HCT116 (cell line): ENCODE data around the gene PLB1. TPM values are rescaled to one million over a fixed set of nuclear protein-coding genes. Genes with fewer than 3 reads are reported as not detected.

ENCODE experiments used
- ATAC-seq: fragments of 200-7000 bp; cut with Tn5 transposase; 2 replicates; pipeline ENCODE4 v1.9.1; 2020; ENCODE audit warnings: mild to moderate bottlenecking, moderate library complexity
- BruUV-seq: library from RNA; stranded (reverse); fragments of 400-500 nt; replicated peaks from 2 replicates; lab custom pipeline; 2021; lab: Mats Ljungman, UMichigan
- CTCF ChIA-PET: fragments of 300-600 bp; sonication (Branson Sonifier 250); formaldehyde crosslinking; loops from one replicate; lab custom pipeline; 2021; ENCODE audit warnings: antibody characterized with exemption; lab: Charles Lee
- POLR2A ChIA-PET: fragments of 300-600, 350-600 bp; sonication (Branson Sonifier 250); formaldehyde crosslinking; loops from one replicate; lab custom pipeline; 2021; ENCODE audit warnings: antibody characterized with exemption; lab: Charles Lee
- RAD21 ChIA-PET, 2 experiments: fragments of 300-600 bp; sonication (Branson Sonifier 250); formaldehyde crosslinking; loops; one replicate each; lab custom pipeline; 2023; ENCODE audit warnings: low total read pairs in 2 of 2; ENCODE audit not compliant: uncharacterized antibody in 2 of 2, unreplicated experiment in 2 of 2, low non-redundant PET in 1 of 2; lab: Charles Lee
- DNase-seq: peaks from one replicate; pipeline ENCODE4 v3.0.0-alpha.2; 2010; ENCODE audit warnings: low read depth, low spot score
- H2AFZ ChIP-seq: fragments of 200-600 bp; shearing (Covaris generic), sonication (generic); 2 replicates; pipeline ENCODE4 v1.6.1; 2017; ENCODE audit warnings: low read depth, mixed run types, mixed read lengths, antibody characterized with exemption, low read length; ENCODE audit not compliant: poor library complexity, severe bottlenecking
- H3K27ac ChIP-seq: 2 replicates; pipeline ENCODE4 v1.5.1; 2012; ENCODE audit warnings: low read depth, low read length
- H3K27me3 ChIP-seq: fragments of 200-600 bp; sonication (generic); 2 replicates; pipeline ENCODE4 v1.6.1; 2016; ENCODE audit warnings: mixed run types, low read length, mixed read lengths; ENCODE audit not compliant: insufficient read depth
- H3K36me3 ChIP-seq, 2 experiments: fragments of 200-500 bp in 1 of 2; fragments of 200-600 bp in 1 of 2; sonication (Bioruptor generic) in 1 of 2; sonication (generic) in 1 of 2; 2 replicates each; pipeline versions ENCODE4 v1.5.1 to v1.6.1; 2014 to 2016; ENCODE audit warnings: low read length in 2 of 2, inconsistent platforms in 1 of 2, mixed read lengths in 1 of 2, mixed run types in 1 of 2; ENCODE audit not compliant: insufficient read depth in 2 of 2, control insufficient read depth in 1 of 2
- H3K4me1 ChIP-seq, 2 experiments: fragments of 200-600 bp in 1 of 2; sonication (generic) in 1 of 2; 2 replicates each; pipeline versions ENCODE4 v1.5.1 to v1.6.1; 2012 to 2017; ENCODE audit warnings: low read length in 2 of 2, inconsistent platforms in 1 of 2, mild to moderate bottlenecking in 1 of 2, mixed read lengths in 1 of 2, mixed run types in 1 of 2, moderate library complexity in 1 of 2; ENCODE audit not compliant: insufficient read depth in 2 of 2, control insufficient read depth in 1 of 2
- H3K4me2 ChIP-seq: fragments of 200-600 bp; sonication (generic); 2 replicates; pipeline ENCODE4 v1.6.1; 2017; ENCODE audit warnings: mixed run types, low read length, mixed read lengths
- H3K4me3 ChIP-seq, 2 experiments: fragments of 200-600 bp in 1 of 2; sonication (generic) in 1 of 2; replicated peaks in 1 of 2; 2 replicates each; pipeline ENCODE4 v1.5.1; 2011 to 2016; ENCODE audit warnings: low read length in 2 of 2, control low read depth in 1 of 2, low read depth in 1 of 2, mild to moderate bottlenecking in 1 of 2, mixed read lengths in 1 of 2, mixed run types in 1 of 2
- H3K79me2 ChIP-seq: fragments of 200-600 bp; sonication (generic); 2 replicates; pipeline ENCODE4 v1.6.1; 2017; ENCODE audit warnings: mild to moderate bottlenecking, mixed run types, low read length, moderate library complexity, mixed read lengths; ENCODE audit not compliant: insufficient read depth
- H3K9ac ChIP-seq: fragments of 200-600 bp; sonication (generic); 2 replicates; pipeline ENCODE4 v1.6.1; 2016; ENCODE audit warnings: low read length, mixed read lengths
- H3K9me2 ChIP-seq: fragments of 200-600 bp; sonication (generic), shearing (Covaris generic); 2 replicates; pipeline ENCODE4 v1.6.1; 2017; ENCODE audit warnings: mixed run types, mild to moderate bottlenecking, moderate library complexity; ENCODE audit not compliant: insufficient read depth
- H3K9me3 ChIP-seq, 2 experiments: fragments of 200-500 bp in 1 of 2; fragments of 200-600 bp in 1 of 2; sonication (Bioruptor generic) in 1 of 2; sonication (generic) in 1 of 2; 2 replicates each; pipeline ENCODE4 v1.6.1; 2014 to 2017; ENCODE audit warnings: low read length in 2 of 2, mixed read lengths in 2 of 2, inconsistent platforms in 1 of 2, low read depth in 1 of 2, mild to moderate bottlenecking in 1 of 2, mixed run types in 1 of 2, moderate library complexity in 1 of 2; ENCODE audit not compliant: control insufficient read depth in 1 of 2, insufficient read depth in 1 of 2
- H4K20me1 ChIP-seq: fragments of 200-600 bp; sonication (generic), shearing (Covaris generic); 2 replicates; pipeline ENCODE4 v1.6.1; 2017; ENCODE audit warnings: mixed run types, mild to moderate bottlenecking, moderate library complexity; ENCODE audit not compliant: insufficient read depth
- EGR1 ChIP-seq: IDR thresholded peaks from 2 replicates; pipeline ENCODE4 v1.6.1; 2012; ENCODE audit warnings: low read depth
- ELF1 ChIP-seq: IDR thresholded peaks from 2 replicates; pipeline ENCODE4 v1.6.1; 2012; ENCODE audit warnings: low read depth, borderline replicate concordance
- EZH2 ChIP-seq: fragments of 200-600 bp; sonication (generic); IDR thresholded peaks from 2 replicates; pipeline ENCODE4 v1.6.1; 2017; ENCODE audit warnings: antibody characterized with exemption, mixed run types
- FOSL1 ChIP-seq: IDR thresholded peaks from 2 replicates; pipeline ENCODE4 v1.6.1; 2012; ENCODE audit warnings: low read depth
- JUND ChIP-seq: IDR thresholded peaks from 2 replicates; pipeline ENCODE4 v1.6.1; 2012
- RAD21 ChIP-seq: IDR thresholded peaks from 2 replicates; pipeline ENCODE4 v1.6.1; 2012; ENCODE audit warnings: low read depth, mild to moderate bottlenecking
- SP1 ChIP-seq: IDR thresholded peaks from 2 replicates; pipeline ENCODE4 v1.6.1; 2012; ENCODE audit warnings: low read depth
- TCF7L2 ChIP-seq: IDR thresholded peaks from 2 replicates; pipeline ENCODE4 v1.7.0; 2011; ENCODE audit warnings: borderline replicate concordance, inconsistent platforms; ENCODE audit not compliant: insufficient read depth, insufficient read length; ENCODE audit errors: extremely low read depth
- YY1 ChIP-seq: IDR thresholded peaks from 2 replicates; pipeline ENCODE4 v1.6.1; 2011; ENCODE audit warnings: low read length, low read depth, moderate library complexity, mild to moderate bottlenecking; ENCODE audit not compliant: insufficient replicate concordance; ENCODE audit errors: extremely low read depth
- ZFX ChIP-seq: fragments of 450-650 bp; IDR thresholded peaks from 2 replicates; pipeline ENCODE4 v1.6.1; 2017
- intact Hi-C: fragments of 100-400 bp; cut with micrococcal nuclease; formaldehyde crosslinking; loops from 2 replicates; pipeline ENCODE4 v1.10.0; 2022
- total RNA-seq: library from RNA; stranded (reverse); gene quantifications from one replicate; pipeline ENCODE4 v1.2.1, GENCODE V29; 2021; ENCODE audit not compliant: unreplicated experiment
- TF ChIP-seq, protein P1 (sequence below): IDR thresholded peaks from 2 replicates; pipeline ENCODE4 v1.6.1; 2012

The PLB1 gene
- total RNA-seq, 1 experiment from 2014 or later, result 0.49 TPM

- CTCF ChIA-PET, result no interaction called here
- no TSS peak for BruUV-seq
- POLR2A ChIA-PET, result no interaction called here
- intact Hi-C loops, result no loop called here
- H3K36me3 ChIP-seq, result no peaks in the 10 kb centered on the region
- no peaks in the 10 kb centered on the region for H3K79me2 ChIP-seq
- no peak overlapping the region for H2AFZ ChIP-seq
- H3K4me1 ChIP-seq, result no peaks in the 10 kb centered on the region
- no peaks in the 10 kb centered on the region for H4K20me1 ChIP-seq
- H3K4me2 ChIP-seq, result no peak overlapping the region
- H3K9ac ChIP-seq, result no peak overlapping the region
- no peak for TF ChIP-seq RAD21
- ATAC-seq (no peak), DNase-seq (no peak)
- H3K4me3 ChIP-seq, result no peak overlapping the region
- RAD21 ChIA-PET, result no interaction called here
- H3K27me3 ChIP-seq, result no peaks in the 10 kb centered on the region
- no peaks in the 10 kb centered on the region for H3K9me3 ChIP-seq
- H3K27ac ChIP-seq, result no peak overlapping the region
- H3K9me2 ChIP-seq, result no peaks in the 10 kb centered on the region
These were observed 175.0 kb downstream of the PLB1 start for GRCh38 chr2:28670856-28671255.

GRCh38 chr2:28673338-28673737, 177.5 kb downstream of the PLB1 start:
- H3K4me2 ChIP-seq, result no peak overlapping the region
- H2AFZ ChIP-seq, result no peak overlapping the region
- no peak for ATAC-seq
- no peaks in the 10 kb centered on the region for H3K36me3 ChIP-seq
- H3K79me2 ChIP-seq, result no peaks in the 10 kb centered on the region
- H3K27ac ChIP-seq, result no peak overlapping the region
- no peaks in the 10 kb centered on the region for H3K27me3 ChIP-seq
- no peak overlapping the region for H3K4me3 ChIP-seq
- no peak for TF ChIP-seq ZFX
- no peak for TF ChIP-seq SP1
- no peak for TF ChIP-seq FOSL1
- no peak for TF ChIP-seq RAD21
- no peak for TF ChIP-seq TCF7L2
- no peak for TF ChIP-seq YY1
- TF ChIP-seq EZH2, result no peak
- no peak for TF ChIP-seq JUND
- TF ChIP-seq ELF1, result no peak
- TF ChIP-seq, protein P1, sequence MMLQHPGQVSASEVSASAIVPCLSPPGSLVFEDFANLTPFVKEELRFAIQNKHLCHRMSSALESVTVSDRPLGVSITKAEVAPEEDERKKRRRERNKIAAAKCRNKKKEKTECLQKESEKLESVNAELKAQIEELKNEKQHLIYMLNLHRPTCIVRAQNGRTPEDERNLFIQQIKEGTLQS, result no peak
- no peak for TF ChIP-seq EGR1
- no peak overlapping the region for H3K9ac ChIP-seq
- no peaks in the 10 kb centered on the region for H3K4me1 ChIP-seq
- no peaks in the 10 kb centered on the region for H4K20me1 ChIP-seq
- CTCF ChIA-PET, result no interaction called here
- BruUV-seq, result no TSS peak
- DNase-seq, result no peak
- RAD21 ChIA-PET, result no interaction called here
- intact Hi-C loops, result no loop called here
- H3K9me3 ChIP-seq, result no peaks in the 10 kb centered on the region
- POLR2A ChIA-PET, result no interaction called here
- H3K9me2 ChIP-seq, result no peaks in the 10 kb centered on the region
